Measurements from ENCODE around the gene GDI1.

The GDI1 gene

DNA sequence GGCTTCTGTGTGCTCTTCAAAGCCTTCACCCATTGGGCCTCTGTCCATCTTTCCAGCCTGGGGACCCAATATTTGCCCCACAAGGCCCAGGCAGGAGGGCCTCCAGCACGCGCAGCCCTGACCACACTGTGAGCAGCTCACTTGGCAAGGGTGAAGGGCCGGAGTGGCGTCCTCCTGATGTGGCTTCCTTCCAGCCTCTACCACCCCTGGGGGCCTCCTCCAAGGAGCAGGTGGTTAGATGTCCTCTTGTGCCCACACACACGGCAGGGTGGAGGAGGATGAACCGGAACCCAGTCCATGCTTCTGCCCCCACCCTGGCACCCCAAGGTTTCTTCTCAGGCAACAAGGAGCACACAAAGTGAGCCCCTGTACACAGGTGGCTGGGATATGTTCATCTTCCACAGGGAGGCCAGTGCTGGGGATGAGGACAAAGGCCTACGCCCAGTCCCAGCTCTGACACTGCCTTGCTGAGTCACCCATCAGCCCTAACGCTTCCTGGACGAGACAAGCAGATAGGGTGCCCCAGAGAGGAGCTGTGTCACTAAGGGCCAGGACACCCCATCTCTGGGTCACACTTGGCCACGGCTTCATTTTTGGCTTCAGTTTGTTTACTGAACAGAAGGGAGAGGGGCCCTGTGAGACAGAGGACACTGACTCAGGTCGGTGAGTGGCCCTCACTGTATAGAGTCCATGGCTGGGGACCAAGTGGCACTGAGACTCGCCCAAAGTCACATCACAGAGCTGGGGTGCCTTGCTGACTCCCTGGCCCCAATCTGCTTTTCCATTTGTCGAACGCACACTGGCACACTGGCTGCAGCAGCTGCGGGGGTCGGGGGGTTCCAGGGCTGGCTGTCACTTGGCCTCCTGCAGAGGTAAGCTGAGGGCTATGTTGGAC lies 47.5 kb downstream of the GDI1 start:
- DNase-seq, result no peak

DNA sequence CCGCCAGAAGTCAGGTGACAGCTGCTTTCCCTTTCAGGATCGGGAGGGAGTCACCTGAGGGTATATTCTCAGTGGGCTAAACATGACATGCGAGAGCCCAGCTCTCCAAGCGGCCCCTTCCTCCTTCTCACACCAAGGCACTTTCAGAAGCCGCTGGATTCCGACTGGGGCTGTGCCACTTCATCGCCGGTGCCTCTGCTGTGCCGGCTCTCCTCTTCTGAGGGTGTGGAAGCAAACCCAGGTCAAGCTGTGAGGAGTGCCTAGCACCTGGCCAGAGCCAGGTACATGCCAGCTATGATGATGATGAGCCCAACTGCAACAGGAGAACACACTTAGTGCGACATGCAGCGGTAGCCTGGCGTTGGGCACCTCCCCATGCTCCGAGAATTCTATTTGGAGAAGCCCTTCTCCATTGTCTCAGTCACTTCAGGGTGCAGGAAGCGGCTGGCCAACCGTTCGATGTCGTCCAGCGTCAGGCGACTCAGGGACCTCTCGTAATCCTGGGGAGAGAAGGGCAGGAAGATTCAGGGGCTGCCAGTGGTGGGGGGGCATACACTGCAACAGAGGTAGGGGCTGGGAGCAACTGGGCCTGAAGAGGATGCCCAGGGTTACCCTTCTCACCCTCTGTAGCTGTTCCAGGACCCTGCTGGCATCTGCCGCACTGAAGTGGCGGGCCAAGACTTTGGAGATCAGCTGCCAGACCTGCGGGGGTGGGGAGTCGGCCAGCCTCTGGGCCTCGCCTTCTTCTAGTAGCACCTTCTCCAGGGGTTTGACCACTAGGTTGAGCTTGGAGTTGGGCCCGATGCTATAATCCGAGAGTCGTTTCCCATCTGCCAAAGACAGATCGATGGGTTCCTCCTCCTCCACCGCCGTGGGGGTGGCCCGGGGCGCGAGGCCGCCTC lies 48.4 kb downstream of the GDI1 start:
- DNase-seq, result no peak

DNA sequence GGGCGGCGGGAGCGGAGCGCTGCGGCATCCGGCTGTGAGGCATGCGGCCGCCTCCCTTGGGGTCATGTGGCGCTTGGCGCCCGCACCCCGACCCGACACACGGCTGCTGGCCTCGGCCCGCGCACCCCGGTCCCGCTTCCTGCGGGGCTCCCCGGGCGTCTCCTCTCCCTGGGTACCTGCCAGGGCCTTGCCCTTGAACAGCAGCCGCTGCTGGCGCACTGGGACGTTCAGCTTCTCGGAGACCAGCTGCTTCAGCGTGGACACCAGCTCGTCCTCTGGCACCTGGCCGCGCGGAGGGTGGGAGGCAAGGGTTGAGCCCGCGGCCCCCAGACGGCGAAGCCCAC lies 49.1 kb downstream of the GDI1 start:
- DNase-seq, result no peak

GRCh38 chrX:154486396-154487207 lies 49.6 kb downstream of the GDI1 start, which contains the start of gene UBL4A:
Gene UBL4A, minus strand, starts transcription at chrX:154486615. Its CDS starts 31 bp downstream, at chrX:154486584.
- no peak for DNase-seq

GRCh38 chrX:154487518-154488290 lies 50.8 kb downstream of the GDI1 start:
- DNase-seq, result no peak

GRCh38 chrX:154488336-154489075 lies 51.6 kb downstream of the GDI1 start:
- no peak for DNase-seq

- no peak for DNase-seq
These were observed 52.2 kb downstream of the GDI1 start for GRCh38 chrX:154489182-154489581.

GRCh38 chrX:154490021-154490413 lies 53.1 kb downstream of the GDI1 start:
- no peak for DNase-seq

GRCh38 chrX:154490414-154491083 lies 53.6 kb downstream of the GDI1 start, which contains the start of gene SLC10A3:
Gene SLC10A3, minus strand, starts transcription at chrX:154490629. Its CDS starts 1,689 bp downstream, at chrX:154488940.
- peak; percentile 93 for DNase-seq

Measured in NCI-H1092 (cell line).